ENCODE measurements around the gene RARRES2.

RARRES2 gene

GRCh38 chr7:150340875-150341262 lies 560 bp downstream of the RARRES2 start:
- peaks cover 14 to 17% of the 10 kb centered on the region in 2 experiments for H3K4me1 ChIP-seq (ENCODE audit: control insufficient read depth in 1 of 2, insufficient read depth in 2 of 2, low read length in 2 of 2)
- peak overlapping the region; percentile 43 for H2AFZ ChIP-seq (ENCODE audit: insufficient read depth, low read length, poor library complexity)
- H3K4ac ChIP-seq (ENCODE audit: low read depth, low read length): peak overlapping the region; percentile 80
- peak overlapping the region; percentile 65 for H4K8ac ChIP-seq (ENCODE audit: low read depth, low read length)
- H2BK12ac ChIP-seq (ENCODE audit: low read length): peak overlapping the region; percentile 26
- peaks cover 3 to 13% of the 10 kb centered on the region in 2 experiments for H3K36me3 ChIP-seq (ENCODE audit: control insufficient read depth in 1 of 2, insufficient read depth in 2 of 2, low read length in 2 of 2)
- peak overlapping the region; percentile 48 for H2BK120ac ChIP-seq (ENCODE audit: insufficient read depth, low read length, poor library complexity)
- peak overlapping the region; percentile 78 for H3K4me2 ChIP-seq (ENCODE audit: low read length)
- no CpG with 5 or more reads among the region's 29 CpGs for WGBS (ENCODE audit: extremely low coverage, insufficient coverage, insufficient read length)
- H3K23ac ChIP-seq (ENCODE audit: low read length): no peak overlapping the region
- no peak for DNase-seq
- peak overlapping the region; percentile 82 for H3K14ac ChIP-seq (ENCODE audit: low read length)
- peaks cover 7% of the 10 kb centered on the region for H3K79me2 ChIP-seq (ENCODE audit: control insufficient read depth, insufficient read depth, low read length, poor library complexity)
- H3K4me3 ChIP-seq (ENCODE audit: low read depth, low read length): peak overlapping the region; percentile 68
- peak overlapping the region; percentile 49 for H2AK5ac ChIP-seq (ENCODE audit: low read length)
- H3K79me1 ChIP-seq (ENCODE audit: low read length): peaks cover 10% of the 10 kb centered on the region
- peak overlapping the region; percentile 84 for H4K91ac ChIP-seq (ENCODE audit: low read depth, low read length)
- H2BK5ac ChIP-seq (ENCODE audit: low read depth, low read length, poor library complexity): peak overlapping the region; percentile 36
- no peaks in the 10 kb centered on the region for H3K27me3 ChIP-seq (ENCODE audit: insufficient read depth, low read length)
- H3K27ac ChIP-seq (ENCODE audit: low read depth, low read length): no peak overlapping the region
- H3K9me3 ChIP-seq (ENCODE audit: insufficient read depth, low read depth, low read length): peaks cover 4% of the 10 kb centered on the region
- peak overlapping the region; percentile 85 for H3K18ac ChIP-seq (ENCODE audit: low read length)
- H4K12ac ChIP-seq (ENCODE audit: low read depth, low read length): peak overlapping the region; percentile 49
- H3K9ac ChIP-seq (ENCODE audit: low read length): peak overlapping the region; percentile 62

- H2AK5ac ChIP-seq (ENCODE audit: low read length): no peak overlapping the region
- peak overlapping the region; percentile 62 for H3K4me3 ChIP-seq (ENCODE audit: low read depth, low read length)
- no peak overlapping the region for H2BK120ac ChIP-seq (ENCODE audit: insufficient read depth, low read length, poor library complexity)
- no peaks in the 10 kb centered on the region for H3K27me3 ChIP-seq (ENCODE audit: insufficient read depth, low read length)
- no peak overlapping the region for H3K4ac ChIP-seq (ENCODE audit: low read depth, low read length)
- H2AFZ ChIP-seq (ENCODE audit: insufficient read depth, low read length, poor library complexity): no peak overlapping the region
- H2BK12ac ChIP-seq (ENCODE audit: low read length): no peak overlapping the region
- peaks cover 14 to 17% of the 10 kb centered on the region in 2 experiments for H3K4me1 ChIP-seq (ENCODE audit: control insufficient read depth in 1 of 2, insufficient read depth in 2 of 2, low read length in 2 of 2)
- no CpG with 5 or more reads among the region's 39 CpGs for WGBS (ENCODE audit: extremely low coverage, insufficient coverage, insufficient read length)
- peak overlapping the region; percentile 1 for H3K27ac ChIP-seq (ENCODE audit: low read depth, low read length)
- peak in 1 of 2 donors; percentile 47 for DNase-seq
- peaks cover 3 to 13% of the 10 kb centered on the region in 2 experiments for H3K36me3 ChIP-seq (ENCODE audit: control insufficient read depth in 1 of 2, insufficient read depth in 2 of 2, low read length in 2 of 2)
- H3K18ac ChIP-seq (ENCODE audit: low read length): peak overlapping the region; percentile 5
- no peak overlapping the region for H3K9ac ChIP-seq (ENCODE audit: low read length)
- H4K8ac ChIP-seq (ENCODE audit: low read depth, low read length): no peak overlapping the region
- peak overlapping the region; percentile 22 for H3K14ac ChIP-seq (ENCODE audit: low read length)
- no peak overlapping the region for H3K23ac ChIP-seq (ENCODE audit: low read length)
- peak overlapping the region; percentile 22 for H4K91ac ChIP-seq (ENCODE audit: low read depth, low read length)
- peaks cover 10% of the 10 kb centered on the region for H3K79me1 ChIP-seq (ENCODE audit: low read length)
- H4K12ac ChIP-seq (ENCODE audit: low read depth, low read length): no peak overlapping the region
- peaks cover 7% of the 10 kb centered on the region for H3K79me2 ChIP-seq (ENCODE audit: control insufficient read depth, insufficient read depth, low read length, poor library complexity)
- peaks cover 4% of the 10 kb centered on the region for H3K9me3 ChIP-seq (ENCODE audit: insufficient read depth, low read depth, low read length)
- peak overlapping the region; percentile 78 for H3K4me2 ChIP-seq (ENCODE audit: low read length)
- no peak overlapping the region for H2BK5ac ChIP-seq (ENCODE audit: low read depth, low read length, poor library complexity)
Observed at GRCh38 chr7:150340024-150340749, 1.2 kb downstream of the RARRES2 start.

- no peak overlapping the region for H3K4ac ChIP-seq (ENCODE audit: low read depth, low read length)
- H4K8ac ChIP-seq (ENCODE audit: low read depth, low read length): no peak overlapping the region
- H3K27me3 ChIP-seq (ENCODE audit: insufficient read depth, low read length): no peaks in the 10 kb centered on the region
- H3K23ac ChIP-seq (ENCODE audit: low read length): no peak overlapping the region
- no peak overlapping the region for H4K91ac ChIP-seq (ENCODE audit: low read depth, low read length)
- no peak overlapping the region for H2BK5ac ChIP-seq (ENCODE audit: low read depth, low read length, poor library complexity)
- H3K4me2 ChIP-seq (ENCODE audit: low read length): peak overlapping the region; percentile 78
- H3K14ac ChIP-seq (ENCODE audit: low read length): no peak overlapping the region
- H3K27ac ChIP-seq (ENCODE audit: low read depth, low read length): no peak overlapping the region
- peaks cover 10% of the 10 kb centered on the region for H3K79me1 ChIP-seq (ENCODE audit: low read length)
- peaks cover 3 to 13% of the 10 kb centered on the region in 2 experiments for H3K36me3 ChIP-seq (ENCODE audit: control insufficient read depth in 1 of 2, insufficient read depth in 2 of 2, low read length in 2 of 2)
- no peak overlapping the region for H3K18ac ChIP-seq (ENCODE audit: low read length)
- H2AK5ac ChIP-seq (ENCODE audit: low read length): no peak overlapping the region
- no peak overlapping the region for H4K12ac ChIP-seq (ENCODE audit: low read depth, low read length)
- no CpG with 5 or more reads among the region's 9 CpGs for WGBS (ENCODE audit: extremely low coverage, insufficient coverage, insufficient read length)
- no peak overlapping the region for H2BK120ac ChIP-seq (ENCODE audit: insufficient read depth, low read length, poor library complexity)
- H3K9me3 ChIP-seq (ENCODE audit: insufficient read depth, low read depth, low read length): peaks cover 4% of the 10 kb centered on the region
- H2AFZ ChIP-seq (ENCODE audit: insufficient read depth, low read length, poor library complexity): no peak overlapping the region
- H3K4me3 ChIP-seq (ENCODE audit: low read depth, low read length): peak overlapping the region; percentile 6
- peaks cover 7% of the 10 kb centered on the region for H3K79me2 ChIP-seq (ENCODE audit: control insufficient read depth, insufficient read depth, low read length, poor library complexity)
- H3K9ac ChIP-seq (ENCODE audit: low read length): no peak overlapping the region
- DNase-seq: no peak
- peaks cover 14 to 17% of the 10 kb centered on the region in 2 experiments for H3K4me1 ChIP-seq (ENCODE audit: control insufficient read depth in 1 of 2, insufficient read depth in 2 of 2, low read length in 2 of 2)
- H2BK12ac ChIP-seq (ENCODE audit: low read length): no peak overlapping the region
Observed at GRCh38 chr7:150339409-150339809, 2.0 kb downstream of the RARRES2 start.

GRCh38 chr7:150338166-150338829 lies 3.1 kb downstream of the RARRES2 start:
- Histone ChIP-seq H3K79me1 (ENCODE audit: low read length) (peaks cover 10% of the 10 kb centered on the region), H3K9ac (ENCODE audit: low read length) (no peak overlapping the region), H4K12ac (ENCODE audit: low read depth, low read length) (no peak overlapping the region), H2BK12ac (ENCODE audit: low read length) (no peak overlapping the region), H3K27me3 (ENCODE audit: insufficient read depth, low read length) (no peaks in the 10 kb centered on the region), H4K91ac (ENCODE audit: low read depth, low read length) (no peak overlapping the region), H3K4me1 (ENCODE audit: control insufficient read depth in 1 of 2, insufficient read depth in 2 of 2, low read length in 2 of 2) (peaks cover 14 to 17% of the 10 kb centered on the region in 2 experiments), H3K18ac (ENCODE audit: low read length) (no peak overlapping the region), H3K79me2 (ENCODE audit: control insufficient read depth, insufficient read depth, low read length, poor library complexity) (peaks cover 7% of the 10 kb centered on the region), H3K9me3 (ENCODE audit: insufficient read depth, low read depth, low read length) (no peaks in the 10 kb centered on the region), H3K36me3 (ENCODE audit: control insufficient read depth in 1 of 2, insufficient read depth in 2 of 2, low read length in 2 of 2) (peaks cover 3 to 17% of the 10 kb centered on the region in 2 experiments), H3K4ac (ENCODE audit: low read depth, low read length) (no peak overlapping the region), H2AFZ (ENCODE audit: insufficient read depth, low read length, poor library complexity) (no peak overlapping the region), H3K4me2 (ENCODE audit: low read length) (no peak overlapping the region), H4K8ac (ENCODE audit: low read depth, low read length) (no peak overlapping the region), H3K27ac (ENCODE audit: low read depth, low read length) (no peak overlapping the region), H3K4me3 (ENCODE audit: low read depth, low read length) (no peak overlapping the region), H2BK5ac (ENCODE audit: low read depth, low read length, poor library complexity) (no peak overlapping the region), H2AK5ac (ENCODE audit: low read length) (no peak overlapping the region), H3K14ac (ENCODE audit: low read length) (no peak overlapping the region), H3K23ac (ENCODE audit: low read length) (no peak overlapping the region), H2BK120ac (ENCODE audit: insufficient read depth, low read length, poor library complexity) (no peak overlapping the region)
- no CpG with 5 or more reads among the region's 11 CpGs for WGBS (ENCODE audit: extremely low coverage, insufficient coverage, insufficient read length)
- no peak for DNase-seq

All from trophoblast cell (in vitro differentiated cells and primary cell).